B cell (primary cell): ENCODE results near the gene INPP5B.

Source experiments
- EZH2 ChIP-seq: IDR thresholded peaks from 2 replicates; pipeline ENCODE4 v1.6.1; 2012; ENCODE audit warnings: borderline replicate concordance, low read depth, mild to moderate bottlenecking, moderate library complexity, low read length; ENCODE audit not compliant: insufficient read depth, poor library complexity, severe bottlenecking
- TF ChIP-seq, protein P1 (sequence below): fragments of 200-600 bp; IDR thresholded peaks from one replicate; pipeline ENCODE4 v1.8.0; 2022; ENCODE audit warnings: antibody characterized with exemption, mild to moderate bottlenecking

- no peak for TF ChIP-seq EZH2
- TF ChIP-seq, protein P1, sequence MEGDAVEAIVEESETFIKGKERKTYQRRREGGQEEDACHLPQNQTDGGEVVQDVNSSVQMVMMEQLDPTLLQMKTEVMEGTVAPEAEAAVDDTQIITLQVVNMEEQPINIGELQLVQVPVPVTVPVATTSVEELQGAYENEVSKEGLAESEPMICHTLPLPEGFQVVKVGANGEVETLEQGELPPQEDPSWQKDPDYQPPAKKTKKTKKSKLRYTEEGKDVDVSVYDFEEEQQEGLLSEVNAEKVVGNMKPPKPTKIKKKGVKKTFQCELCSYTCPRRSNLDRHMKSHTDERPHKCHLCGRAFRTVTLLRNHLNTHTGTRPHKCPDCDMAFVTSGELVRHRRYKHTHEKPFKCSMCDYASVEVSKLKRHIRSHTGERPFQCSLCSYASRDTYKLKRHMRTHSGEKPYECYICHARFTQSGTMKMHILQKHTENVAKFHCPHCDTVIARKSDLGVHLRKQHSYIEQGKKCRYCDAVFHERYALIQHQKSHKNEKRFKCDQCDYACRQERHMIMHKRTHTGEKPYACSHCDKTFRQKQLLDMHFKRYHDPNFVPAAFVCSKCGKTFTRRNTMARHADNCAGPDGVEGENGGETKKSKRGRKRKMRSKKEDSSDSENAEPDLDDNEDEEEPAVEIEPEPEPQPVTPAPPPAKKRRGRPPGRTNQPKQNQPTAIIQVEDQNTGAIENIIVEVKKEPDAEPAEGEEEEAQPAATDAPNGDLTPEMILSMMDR, result no peak
Measured at GRCh38 chr1:37954316-37954971, 7.6 kb upstream of the INPP5B start.
